GM12801 (cell line): ENCODE measurements around the gene TMEM69.

Experiments
- CTCF ChIP-seq: IDR thresholded peaks from one replicate; pipeline ENCODE4 v1.5.1; 2011; ENCODE audit warnings: control low read depth; ENCODE audit not compliant: insufficient read length; ENCODE audit errors: extremely low read depth

TMEM69 gene

DNA sequence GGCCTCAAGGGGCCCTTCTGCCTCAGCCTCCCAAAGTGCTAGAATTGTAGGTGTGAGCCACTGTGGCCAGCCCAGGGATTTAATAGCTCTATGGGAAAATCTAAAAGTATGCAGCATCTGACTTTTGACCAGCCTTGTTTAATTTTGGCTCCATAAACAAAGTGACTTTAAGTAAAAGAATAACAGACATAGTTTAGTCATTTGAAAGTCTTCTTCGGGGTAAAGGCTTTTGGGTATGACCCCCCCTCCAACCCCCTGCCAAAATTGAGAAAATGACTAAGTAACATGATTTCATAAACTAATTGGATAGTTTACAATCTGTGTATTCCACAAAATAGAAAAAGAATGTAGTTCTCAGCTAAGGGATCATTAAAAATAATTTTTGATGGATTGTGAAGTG, 18.6 kb upstream of the TMEM69 start:
- TF ChIP-seq CTCF = no peak

DNA sequence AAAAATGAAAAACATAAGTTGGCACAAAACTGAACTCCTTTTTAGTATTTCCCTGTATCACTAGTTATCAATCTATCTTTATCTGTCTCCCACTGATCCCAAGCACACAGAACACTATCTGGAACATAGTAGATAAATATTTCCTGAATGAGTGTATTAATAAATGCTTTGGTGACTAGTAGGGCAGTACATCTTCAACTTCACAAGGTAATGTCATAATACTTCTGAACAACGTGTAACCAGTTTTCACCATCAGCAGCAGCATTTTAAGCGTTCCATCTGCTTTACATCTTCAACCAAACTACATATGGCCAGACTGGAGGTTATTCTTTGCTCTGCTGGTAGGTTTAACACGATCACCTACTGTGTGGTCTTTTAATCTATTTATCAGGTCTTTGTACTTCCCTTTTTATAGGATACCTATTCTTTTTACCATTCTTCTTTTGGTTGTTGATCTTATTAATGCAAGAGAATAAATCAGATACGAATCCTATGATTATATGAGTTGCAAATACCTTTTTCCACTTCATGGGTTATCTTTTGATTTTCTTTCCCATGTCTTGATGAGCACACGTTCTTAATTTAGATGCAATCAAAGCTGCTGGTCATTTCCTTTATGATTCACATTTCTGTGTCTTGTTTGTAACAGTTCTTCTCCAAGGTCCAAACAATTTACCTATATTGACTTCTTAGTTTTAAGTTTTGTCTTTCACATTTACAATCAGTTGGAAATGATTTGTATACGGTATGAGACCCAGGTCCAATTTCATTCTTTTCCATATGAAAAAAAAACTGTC, 17.9 kb upstream of the TMEM69 start:
- TF ChIP-seq CTCF = no peak

DNA sequence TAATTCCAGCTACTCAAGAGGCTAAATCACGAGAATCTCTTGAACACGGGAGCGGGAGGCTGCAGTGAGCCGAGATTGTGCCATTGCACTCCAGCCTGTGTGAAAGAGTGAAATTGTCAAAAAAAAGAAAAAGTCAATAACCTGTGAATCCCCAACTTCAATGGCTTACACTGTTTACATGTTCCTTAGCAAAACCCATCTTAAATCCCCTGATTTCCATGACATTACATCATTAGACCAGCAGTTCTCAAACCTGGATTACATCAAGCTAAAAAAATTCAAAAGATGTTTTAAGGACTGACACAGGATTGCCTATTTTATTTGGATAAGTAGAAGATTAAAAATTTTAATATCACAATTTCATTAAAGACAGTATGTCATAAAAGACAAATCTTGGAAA, 14.0 kb upstream of the TMEM69 start:
- no peak for TF ChIP-seq CTCF

GRCh38 chr1:45674478-45674877, 13.5 kb upstream of the TMEM69 start:
- TF ChIP-seq CTCF = no peak

- no peak for TF ChIP-seq CTCF
Measured at GRCh38 chr1:45677751-45678245, 10.2 kb upstream of the TMEM69 start.

DNA sequence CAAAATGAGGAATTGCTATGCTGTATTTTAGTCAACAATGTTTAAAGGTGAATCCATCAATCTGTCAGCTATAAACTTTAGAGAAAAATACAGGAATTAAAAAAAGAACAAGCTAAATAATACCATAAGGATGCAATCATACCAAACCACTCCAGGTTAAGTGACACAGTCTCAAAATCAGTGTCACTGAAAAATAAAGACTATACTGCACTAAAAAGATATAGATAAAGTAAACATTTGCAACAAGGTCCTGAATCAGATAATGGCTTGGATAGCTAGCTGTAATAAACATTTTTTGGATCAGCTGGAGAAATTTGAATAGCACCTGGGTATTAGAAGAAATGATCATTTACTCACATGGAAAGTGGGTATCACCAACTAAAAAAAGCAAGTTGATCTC, 9.5 kb upstream of the TMEM69 start:
- TF ChIP-seq CTCF = no peak

DNA sequence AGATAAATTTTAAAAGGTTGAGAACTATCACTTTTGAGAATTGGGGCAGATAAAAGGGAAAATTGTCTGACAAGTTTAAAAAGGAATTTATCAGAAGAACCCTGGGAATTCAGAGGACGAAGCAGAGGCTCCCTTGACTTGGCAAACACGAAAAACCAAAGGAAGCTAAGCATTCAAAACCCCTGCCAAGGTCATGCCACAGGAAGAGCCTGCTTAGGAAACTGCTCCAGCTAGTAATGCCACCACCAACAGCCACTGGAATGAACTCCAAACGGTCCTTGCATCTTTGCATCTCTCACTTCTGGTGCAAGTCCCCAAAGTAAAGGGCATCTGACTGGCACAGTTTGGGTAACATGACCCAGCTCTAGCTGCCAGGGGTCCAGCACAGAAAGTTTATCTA, 8.9 kb upstream of the TMEM69 start:
- TF ChIP-seq CTCF = no peak
